Ascending aorta (tissue), 2 donors: ENCODE measurements around the gene NLE1. TPM values are rescaled to one million over a fixed set of nuclear protein-coding genes. Genes with fewer than 3 reads are reported as not detected.
"Not testable (repeated sequence)": the region's sequence is repeated elsewhere in the genome, so short reads cannot be mapped to it uniquely, and the experiment has no call there.

ENCODE experiments used
- DNase-seq, 2 donors: peaks; one replicate each; pipeline ENCODE4 v3.0.0-alpha.2; 2019; ENCODE audit warnings: low spot score in 2 of 2
- H3K27ac ChIP-seq, 2 donors: fragments of 200-600 bp; sonication (generic); one replicate each; pipeline ENCODE4 v1.5.1; 2016 to 2017; ENCODE audit warnings: mild to moderate bottlenecking in 1 of 2
- H3K27me3 ChIP-seq: fragments of 200-600 bp; sonication (generic); one replicate; pipeline ENCODE4 v1.5.1; 2017
- H3K36me3 ChIP-seq, 2 donors: fragments of 200-600 bp; sonication (generic); one replicate each; pipeline ENCODE4 v1.5.1; 2016
- H3K4me1 ChIP-seq, 2 donors: fragments of 200-600 bp; sonication (generic); one replicate each; pipeline ENCODE4 v1.5.1; 2016 to 2017; ENCODE audit warnings: mild to moderate bottlenecking in 1 of 2
- H3K4me3 ChIP-seq, 2 donors: fragments of 200-600 bp; sonication (generic); one replicate each; pipeline ENCODE4 v1.5.1; 2016 to 2017; ENCODE audit warnings: mild to moderate bottlenecking in 1 of 2
- H3K9me3 ChIP-seq, 2 donors: fragments of 200-600 bp; sonication (generic); one replicate each; pipeline ENCODE4 v1.5.1; 2016
- intact Hi-C: fragments of 100-400 bp; cut with DNase I; formaldehyde crosslinking; loops from one replicate; pipeline ENCODE4 v1.15.1; 2023
- total RNA-seq: library from RNA; depleted of rRNA; stranded (reverse); fragments of >200 nt; gene quantifications from one replicate; pipeline ENCODE4 v1.1.0, GENCODE V29; 2016
- TF ChIP-seq, protein P1 (sequence below), 3 experiments: fragments of 200-600 bp in 2 of 3; fragments of 450-650 bp in 1 of 3; sonication (generic) in 2 of 3; IDR thresholded peaks; one replicate each; pipeline ENCODE4 v1.5.1; 2016 to 2019; ENCODE audit warnings: antibody characterized with exemption in 3 of 3, mild to moderate bottlenecking in 1 of 3, moderate library complexity in 1 of 3

NLE1 gene
- total RNA-seq, 1 donor from 2014 or later: 3.8 TPM

DNA sequence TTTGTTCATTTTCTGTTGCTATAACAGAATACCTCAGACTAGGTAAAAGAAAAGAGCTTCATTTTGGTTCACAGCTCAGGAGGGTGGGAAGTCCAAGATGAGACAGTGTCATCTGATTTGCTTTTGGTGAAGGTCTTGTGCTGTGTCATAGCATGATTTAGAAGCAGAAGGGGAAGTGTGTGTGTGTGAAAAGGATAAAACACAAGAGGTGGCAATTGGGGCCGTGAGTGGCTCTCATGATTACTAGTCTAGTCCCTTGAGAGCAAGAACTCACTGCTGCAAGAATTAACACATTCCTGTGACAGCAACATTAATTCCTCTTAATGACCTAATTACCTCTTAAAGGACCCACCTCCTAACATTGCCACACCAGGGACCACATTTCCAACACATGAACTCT lies 43.7 kb upstream of the NLE1 start:
- DNase-seq: no peak
- no peak overlapping the region for H3K4me3 ChIP-seq
- no peaks in the 10 kb centered on the region for H3K27me3 ChIP-seq
- no peak overlapping the region for H3K27ac ChIP-seq
- H3K4me1 ChIP-seq: no peaks in the 10 kb centered on the region
- TF ChIP-seq, protein P1, sequence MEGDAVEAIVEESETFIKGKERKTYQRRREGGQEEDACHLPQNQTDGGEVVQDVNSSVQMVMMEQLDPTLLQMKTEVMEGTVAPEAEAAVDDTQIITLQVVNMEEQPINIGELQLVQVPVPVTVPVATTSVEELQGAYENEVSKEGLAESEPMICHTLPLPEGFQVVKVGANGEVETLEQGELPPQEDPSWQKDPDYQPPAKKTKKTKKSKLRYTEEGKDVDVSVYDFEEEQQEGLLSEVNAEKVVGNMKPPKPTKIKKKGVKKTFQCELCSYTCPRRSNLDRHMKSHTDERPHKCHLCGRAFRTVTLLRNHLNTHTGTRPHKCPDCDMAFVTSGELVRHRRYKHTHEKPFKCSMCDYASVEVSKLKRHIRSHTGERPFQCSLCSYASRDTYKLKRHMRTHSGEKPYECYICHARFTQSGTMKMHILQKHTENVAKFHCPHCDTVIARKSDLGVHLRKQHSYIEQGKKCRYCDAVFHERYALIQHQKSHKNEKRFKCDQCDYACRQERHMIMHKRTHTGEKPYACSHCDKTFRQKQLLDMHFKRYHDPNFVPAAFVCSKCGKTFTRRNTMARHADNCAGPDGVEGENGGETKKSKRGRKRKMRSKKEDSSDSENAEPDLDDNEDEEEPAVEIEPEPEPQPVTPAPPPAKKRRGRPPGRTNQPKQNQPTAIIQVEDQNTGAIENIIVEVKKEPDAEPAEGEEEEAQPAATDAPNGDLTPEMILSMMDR (IDR thresholded peaks at IDR 0.05): no peak
- intact Hi-C loops: no loop called here
- H3K36me3 ChIP-seq: no peaks in the 10 kb centered on the region
- H3K9me3 ChIP-seq: no peaks in the 10 kb centered on the region

DNA sequence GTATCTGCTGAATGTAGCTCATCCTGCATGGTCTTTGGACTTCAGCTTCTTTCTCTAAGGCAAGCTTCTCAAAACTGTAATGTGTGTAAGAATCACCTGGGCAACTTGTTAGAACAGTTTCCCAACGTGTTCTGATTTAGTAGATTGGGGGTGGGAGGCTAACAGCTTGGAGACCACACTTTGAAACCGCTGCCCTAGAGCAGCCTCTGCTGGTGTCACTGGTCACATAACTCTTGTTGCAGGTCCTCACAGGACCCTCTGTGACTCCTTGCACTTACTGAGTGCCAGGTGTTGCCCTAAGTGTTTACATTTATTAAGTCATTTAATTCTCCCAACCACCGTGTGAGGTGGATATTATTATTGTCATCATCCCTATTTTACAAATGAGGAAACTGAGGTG lies 42.2 kb upstream of the NLE1 start:
- Histone ChIP-seq H3K9me3 (no peaks in the 10 kb centered on the region), H3K27ac (no peak overlapping the region), H3K36me3 (no peaks in the 10 kb centered on the region), H3K4me3 (no peak overlapping the region), H3K27me3 (no peaks in the 10 kb centered on the region), H3K4me1 (no peaks in the 10 kb centered on the region)
- TF ChIP-seq, protein P1 (IDR thresholded peaks at IDR 0.05): no peak
- DNase-seq: no peak
- intact Hi-C loops: no loop called here

DNA sequence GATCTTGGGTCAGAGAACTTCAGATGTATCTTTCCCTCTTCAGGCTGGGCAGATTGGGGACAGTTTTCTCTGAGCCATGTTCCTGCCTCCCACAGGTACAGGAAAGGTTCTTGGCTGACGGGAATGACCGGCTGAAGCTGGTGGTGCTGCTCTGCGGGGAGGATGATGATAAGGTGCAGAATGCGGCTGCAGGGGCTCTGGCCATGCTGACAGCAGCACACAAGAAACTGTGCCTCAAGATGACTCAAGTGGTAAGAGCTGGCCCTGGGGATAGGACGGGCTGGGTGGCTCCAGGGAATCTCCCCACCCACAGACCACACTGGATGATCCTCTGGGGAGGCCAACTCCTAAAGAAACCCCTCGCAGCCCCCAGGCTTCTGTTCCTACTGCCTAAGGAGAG lies 41.2 kb upstream of the NLE1 start:
- intact Hi-C loops: no loop called here
- no peak for DNase-seq
- no peak overlapping the region for H3K4me3 ChIP-seq
- H3K9me3 ChIP-seq: no peaks in the 10 kb centered on the region
- no peak overlapping the region for H3K27ac ChIP-seq
- TF ChIP-seq, protein P1 (IDR thresholded peaks at IDR 0.05): no peak
- H3K4me1 ChIP-seq: no peaks in the 10 kb centered on the region
- no peaks in the 10 kb centered on the region for H3K27me3 ChIP-seq
- no peaks in the 10 kb centered on the region for H3K36me3 ChIP-seq

DNA sequence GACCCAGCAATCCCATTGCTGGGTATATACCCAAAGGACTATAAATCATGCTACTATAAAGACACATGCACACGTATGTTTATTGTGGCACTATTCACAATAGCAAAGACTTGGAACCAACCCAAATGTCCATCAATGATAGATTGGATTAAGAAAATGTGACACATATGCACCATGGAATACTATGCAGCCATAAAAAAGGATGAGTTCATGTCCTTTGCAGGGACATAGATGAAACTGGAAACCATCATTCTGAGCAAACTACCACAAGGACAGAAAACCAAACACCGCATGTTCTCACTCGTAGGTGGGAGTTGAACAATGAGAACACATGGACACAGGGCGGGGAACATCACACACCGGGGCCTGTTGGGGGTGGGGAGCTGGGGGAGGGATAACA lies 37.3 kb upstream of the NLE1 start:
- DNase-seq, H3K36me3 ChIP-seq, H3K27me3 ChIP-seq, H3K4me3 ChIP-seq, H3K9me3 ChIP-seq, H3K4me1 ChIP-seq, H3K27ac ChIP-seq: not testable (repeated sequence)
- intact Hi-C loops: loop anchor here (10.0 kb wide), 1 partner anchor 355 kb away; the partner anchor contains the start of gene SLFN12L

DNA sequence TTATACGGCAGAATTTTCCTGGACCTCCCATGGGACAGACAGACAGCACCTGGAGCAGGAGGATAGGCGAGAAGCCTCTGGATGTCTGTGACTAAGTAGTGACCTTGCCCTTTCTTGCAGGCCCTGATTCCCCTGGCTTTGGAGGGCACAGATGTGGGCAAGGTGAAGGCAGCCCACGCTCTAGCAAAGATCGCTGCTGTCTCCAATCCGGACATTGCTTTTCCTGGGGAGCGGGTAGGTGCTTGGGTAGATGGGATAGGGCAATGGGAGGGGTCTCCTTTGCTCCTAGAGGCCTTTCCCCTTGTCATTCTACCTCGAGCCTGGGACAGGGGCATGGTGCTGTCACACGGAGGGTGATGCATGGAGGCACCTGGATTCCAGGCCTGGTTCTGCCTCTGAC lies 34.8 kb upstream of the NLE1 start:
- intact Hi-C loops: loop anchor here (10.0 kb wide), 1 partner anchor 358 kb away; the partner anchor contains the start of gene SLFN12L
- no peak for DNase-seq
- H3K4me3 ChIP-seq: no peak overlapping the region
- no peaks in the 10 kb centered on the region for H3K4me1 ChIP-seq
- no peaks in the 10 kb centered on the region for H3K36me3 ChIP-seq
- no peaks in the 10 kb centered on the region for H3K9me3 ChIP-seq
- no peaks in the 10 kb centered on the region for H3K27me3 ChIP-seq
- TF ChIP-seq, protein P1 (IDR thresholded peaks at IDR 0.05): no peak
- no peak overlapping the region for H3K27ac ChIP-seq

DNA sequence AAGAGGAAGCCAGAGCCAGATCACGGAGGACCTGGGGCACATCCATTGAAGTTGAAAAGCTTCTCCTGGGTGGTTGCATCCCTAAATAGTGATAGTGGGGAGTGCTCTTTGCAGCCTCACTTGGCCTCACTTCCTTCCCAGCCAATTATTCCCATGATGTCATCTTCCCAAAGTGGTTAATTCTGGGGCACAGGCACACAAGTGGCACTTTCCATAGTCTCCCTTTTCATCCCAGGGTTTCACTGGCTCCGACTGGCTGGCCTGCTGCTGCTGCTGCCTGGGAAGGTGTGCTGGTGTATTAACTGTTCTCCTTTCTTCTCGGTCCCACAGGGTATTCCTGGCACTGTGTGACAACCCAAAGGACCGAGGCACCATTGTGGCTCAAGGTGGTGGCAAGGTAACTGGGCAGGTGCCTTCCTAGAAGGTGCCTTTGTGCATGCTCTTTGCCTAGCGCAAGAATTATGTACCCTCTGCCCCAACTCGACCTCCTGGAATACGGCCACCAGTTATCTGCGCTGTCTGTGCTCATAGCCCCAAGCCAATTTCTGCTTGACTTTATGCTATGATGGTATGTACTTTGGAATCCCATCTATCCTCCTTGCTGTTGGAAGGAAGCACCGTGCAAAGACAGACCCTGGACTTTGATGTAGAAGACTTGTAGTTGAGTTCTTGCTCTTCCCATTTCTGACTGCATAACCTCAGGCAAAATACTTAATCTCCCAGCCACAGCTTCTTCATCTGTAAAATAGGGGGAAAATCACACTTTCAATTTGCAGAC lies 33.7 kb upstream of the NLE1 start:
- TF ChIP-seq, protein P1 (IDR thresholded peaks at IDR 0.05): no peak
- intact Hi-C loops: loop anchor here (10.0 kb wide), 1 partner anchor 359 kb away; the partner anchor contains the start of gene SLFN12L
- Histone ChIP-seq H3K9me3 (no peaks in the 10 kb centered on the region), H3K36me3 (no peaks in the 10 kb centered on the region), H3K27ac (no peak overlapping the region), H3K4me1 (no peaks in the 10 kb centered on the region), H3K27me3 (no peaks in the 10 kb centered on the region), H3K4me3 (no peak overlapping the region)
- no peak for DNase-seq
